RWPE2 (cell line): ENCODE measurements around the gene CDH16.
A peak's percentile ranks its signal among the peaks of the same experiment; 100 is the strongest.

ENCODE experiments used
- ATAC-seq: fragments of 200-7000 bp; cut with Tn5 transposase; 3 replicates; pipeline ENCODE4 v1.9.1; 2021; ENCODE audit warnings: low read depth
- DNase-seq: peaks from one replicate; pipeline ENCODE4 v3.0.0-alpha.2; 2020; ENCODE audit warnings: low spot score
- H3K27ac ChIP-seq: fragments of 450-650 bp; 2 replicates; pipeline ENCODE4 v1.5.1; 2017; ENCODE audit warnings: mild to moderate bottlenecking; ENCODE audit not compliant: poor library complexity, severe bottlenecking
- H3K27me3 ChIP-seq: fragments of 250-450 bp; sonication (Bioruptor Pico); 2 replicates; pipeline ENCODE4 v1.5.1; 2021; ENCODE audit warnings: mild to moderate bottlenecking, moderate library complexity; ENCODE audit not compliant: insufficient read depth, poor library complexity, severe bottlenecking
- H3K36me3 ChIP-seq: fragments of 250-450 bp; sonication (Bioruptor Pico); 2 replicates; pipeline ENCODE4 v1.5.1; 2020; ENCODE audit warnings: low read depth, mild to moderate bottlenecking, moderate library complexity
- H3K4me1 ChIP-seq: fragments of 250-450 bp; sonication (Bioruptor Pico); 2 replicates; pipeline ENCODE4 v1.5.1; 2021; ENCODE audit warnings: mild to moderate bottlenecking, moderate library complexity; ENCODE audit not compliant: insufficient read depth, poor library complexity, severe bottlenecking
- H3K4me3 ChIP-seq: fragments of 250-450 bp; sonication (Bioruptor Pico); 2 replicates; pipeline ENCODE4 v1.5.1; 2021; ENCODE audit warnings: mild to moderate bottlenecking, moderate library complexity; ENCODE audit not compliant: severe bottlenecking
- H3K9me3 ChIP-seq: fragments of 250-450 bp; sonication (Bioruptor Pico); 2 replicates; pipeline ENCODE4 v1.5.1; 2021; ENCODE audit warnings: mild to moderate bottlenecking, moderate library complexity; ENCODE audit not compliant: severe bottlenecking
- TF ChIP-seq, protein P1 (sequence below): fragments of 450-650 bp; IDR thresholded peaks from one replicate; pipeline ENCODE4 v1.5.1; 2017; ENCODE audit warnings: mild to moderate bottlenecking, moderate library complexity; ENCODE audit not compliant: poor library complexity, severe bottlenecking

CDH16 gene

GRCh38 chr16:66878067-66878466, 40.6 kb downstream of the CDH16 start:
- H3K9me3 ChIP-seq, result no peaks in the 10 kb centered on the region
- peaks cover 10% of the 10 kb centered on the region for H3K4me1 ChIP-seq
- peaks cover 7% of the 10 kb centered on the region; the same call in 1 of the 2 replicates for H3K36me3 ChIP-seq
- no peak overlapping the region for H3K4me3 ChIP-seq
- TF ChIP-seq, protein P1, sequence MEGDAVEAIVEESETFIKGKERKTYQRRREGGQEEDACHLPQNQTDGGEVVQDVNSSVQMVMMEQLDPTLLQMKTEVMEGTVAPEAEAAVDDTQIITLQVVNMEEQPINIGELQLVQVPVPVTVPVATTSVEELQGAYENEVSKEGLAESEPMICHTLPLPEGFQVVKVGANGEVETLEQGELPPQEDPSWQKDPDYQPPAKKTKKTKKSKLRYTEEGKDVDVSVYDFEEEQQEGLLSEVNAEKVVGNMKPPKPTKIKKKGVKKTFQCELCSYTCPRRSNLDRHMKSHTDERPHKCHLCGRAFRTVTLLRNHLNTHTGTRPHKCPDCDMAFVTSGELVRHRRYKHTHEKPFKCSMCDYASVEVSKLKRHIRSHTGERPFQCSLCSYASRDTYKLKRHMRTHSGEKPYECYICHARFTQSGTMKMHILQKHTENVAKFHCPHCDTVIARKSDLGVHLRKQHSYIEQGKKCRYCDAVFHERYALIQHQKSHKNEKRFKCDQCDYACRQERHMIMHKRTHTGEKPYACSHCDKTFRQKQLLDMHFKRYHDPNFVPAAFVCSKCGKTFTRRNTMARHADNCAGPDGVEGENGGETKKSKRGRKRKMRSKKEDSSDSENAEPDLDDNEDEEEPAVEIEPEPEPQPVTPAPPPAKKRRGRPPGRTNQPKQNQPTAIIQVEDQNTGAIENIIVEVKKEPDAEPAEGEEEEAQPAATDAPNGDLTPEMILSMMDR, result no peak
- DNase-seq (no peak), ATAC-seq (no peak)
- no peaks in the 10 kb centered on the region for H3K27me3 ChIP-seq
- H3K27ac ChIP-seq, result no peak overlapping the region

DNA sequence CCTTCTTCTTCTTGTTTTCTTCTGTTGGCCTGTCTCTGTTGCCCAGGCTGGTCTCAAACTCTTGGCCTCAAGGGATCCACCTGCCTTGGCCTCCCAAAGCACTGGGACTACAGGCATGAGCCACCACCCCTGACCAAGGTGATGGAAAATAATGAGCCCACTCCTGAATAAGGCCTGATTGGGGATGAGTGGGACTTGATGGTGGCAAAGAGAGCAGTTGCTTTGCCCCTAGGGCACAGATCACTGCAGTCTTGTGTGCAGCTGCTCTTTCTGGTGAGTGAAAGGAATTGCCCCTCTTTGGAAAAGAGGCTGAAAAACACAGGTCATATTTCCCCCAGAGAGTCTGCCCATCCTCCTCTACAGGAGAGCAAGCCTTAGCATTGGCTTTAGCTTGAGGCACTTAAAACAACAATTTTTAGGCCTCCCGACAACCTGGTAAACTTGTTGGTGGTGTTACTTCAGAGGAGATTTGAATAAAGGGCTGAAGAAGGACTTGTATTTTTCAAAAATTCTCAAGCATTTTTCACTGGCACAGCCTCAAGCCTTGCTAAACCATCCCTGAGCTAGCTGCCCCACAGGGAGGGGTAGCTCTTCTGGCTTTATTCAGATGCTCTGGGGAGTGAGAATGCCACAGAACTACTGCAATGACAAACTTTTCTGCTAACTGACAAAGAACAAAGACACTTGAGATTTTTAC, 44.5 kb downstream of the CDH16 start:
- Histone ChIP-seq H3K4me3 (no peak overlapping the region), H3K9me3 (no peaks in the 10 kb centered on the region), H3K36me3 (no peaks in the 10 kb centered on the region), H3K27ac (peak overlapping the region; percentile 63), H3K27me3 (no peaks in the 10 kb centered on the region), H3K4me1 (peaks cover 3% of the 10 kb centered on the region)
- TF ChIP-seq, protein P1, result no peak
- DNase-seq (no peak), ATAC-seq (no peak)

GRCh38 chr16:66873685-66874055, 45.0 kb downstream of the CDH16 start:
- no peak overlapping the region for H3K4me3 ChIP-seq
- TF ChIP-seq, protein P1, result no peak
- ATAC-seq, result no peak
- H3K4me1 ChIP-seq, result peaks cover 3% of the 10 kb centered on the region
- H3K27ac ChIP-seq, result peak overlapping the region; percentile 63
- no peaks in the 10 kb centered on the region for H3K36me3 ChIP-seq
- no peak for DNase-seq
- no peaks in the 10 kb centered on the region for H3K9me3 ChIP-seq
- H3K27me3 ChIP-seq, result no peaks in the 10 kb centered on the region

DNA sequence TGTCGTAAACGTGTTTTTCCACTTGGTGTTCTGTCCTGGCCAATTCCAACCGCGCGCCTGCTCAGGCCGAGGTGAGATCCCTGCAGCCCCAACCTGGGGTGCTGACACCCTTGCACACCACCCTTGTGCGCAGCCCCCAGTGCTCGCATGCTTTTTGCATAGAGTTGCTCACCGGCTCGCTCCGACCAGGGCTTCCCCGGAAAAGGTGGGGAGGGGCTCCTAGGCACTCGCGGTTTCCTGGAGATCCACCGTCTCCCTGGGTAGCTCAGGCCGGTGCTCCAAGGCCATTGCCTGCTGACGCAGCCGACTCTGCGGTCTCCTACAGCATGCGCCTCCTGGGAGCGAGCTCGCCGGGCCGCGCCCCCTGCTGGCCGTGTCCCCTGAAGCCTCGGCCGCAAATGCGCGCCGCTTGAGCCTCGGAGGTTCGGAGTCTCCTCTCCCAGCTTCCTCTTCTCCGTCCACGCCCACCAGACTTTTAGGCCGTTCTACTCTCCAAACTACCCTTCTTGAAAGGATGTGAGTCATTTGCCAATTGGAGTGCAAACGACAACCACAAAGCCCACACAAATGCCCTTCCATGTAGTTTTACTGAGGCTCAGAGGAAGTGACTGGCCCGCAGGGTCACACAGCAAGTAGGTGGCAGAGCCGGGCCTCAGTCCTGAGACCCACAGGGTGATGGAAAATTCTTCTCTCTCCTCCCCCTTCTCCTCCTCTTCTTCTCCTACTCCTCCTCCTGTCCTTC, 45.6 kb downstream of the CDH16 start:
- no peaks in the 10 kb centered on the region for H3K36me3 ChIP-seq
- H3K9me3 ChIP-seq, result no peaks in the 10 kb centered on the region
- ATAC-seq (peak; percentile 90), DNase-seq (peak; percentile 96)
- TF ChIP-seq, protein P1, result peak; percentile 96
- H3K4me1 ChIP-seq, result peaks cover 4% of the 10 kb centered on the region
- H3K27me3 ChIP-seq, result no peaks in the 10 kb centered on the region
- H3K27ac ChIP-seq, result peak overlapping the region; percentile 63
- H3K4me3 ChIP-seq, result peak overlapping the region; percentile 6

- ATAC-seq (no peak), DNase-seq (no peak)
- no peaks in the 10 kb centered on the region for H3K27me3 ChIP-seq
- no peaks in the 10 kb centered on the region for H3K36me3 ChIP-seq
- peaks cover 6% of the 10 kb centered on the region for H3K4me1 ChIP-seq
- H3K9me3 ChIP-seq, result no peaks in the 10 kb centered on the region
- TF ChIP-seq, protein P1, result no peak
- no peak overlapping the region for H3K4me3 ChIP-seq
- H3K27ac ChIP-seq, result peak overlapping the region; percentile 63
Measured at GRCh38 chr16:66872559-66872942, 46.1 kb downstream of the CDH16 start.
